GF-D8 (cell line): ENCODE measurements around the gene HNRNPU.
A peak's percentile ranks its signal among the peaks of the same experiment; 100 is the strongest.

Experiments
- DNase-seq: peaks from one replicate; lab custom pipeline; 2025; lab: John Stamatoyannopoulos, UW

HNRNPU gene

GRCh38 chr1:244864253-244865027, at the start of gene HNRNPU:
HNRNPU (minus strand) TSS chr1:244864543; CDS start chr1:244864307, 236 bp downstream.
- DNase-seq = peak; percentile 90

- no peak for DNase-seq
Measured at GRCh38 chr1:244913806-244914205, 49.5 kb upstream of the HNRNPU start.

- no peak for DNase-seq
Measured at GRCh38 chr1:244904119-244904518, 39.8 kb upstream of the HNRNPU start.

- no peak for DNase-seq
Measured at GRCh38 chr1:244901400-244902015, 37.2 kb upstream of the HNRNPU start.

- no peak for DNase-seq
Measured at GRCh38 chr1:244897476-244898254, 33.3 kb upstream of the HNRNPU start.

- DNase-seq = no peak
Measured at GRCh38 chr1:244896550-244896949, 32.2 kb upstream of the HNRNPU start.

- DNase-seq = no peak
Measured at GRCh38 chr1:244893836-244894235, 29.5 kb upstream of the HNRNPU start.

GRCh38 chr1:244887281-244887680, 22.9 kb upstream of the HNRNPU start:
- DNase-seq = no peak

- DNase-seq = no peak
Measured at GRCh38 chr1:244881552-244882280, 17.4 kb upstream of the HNRNPU start.

- no peak for DNase-seq
Measured at GRCh38 chr1:244878681-244879080, 14.3 kb upstream of the HNRNPU start.

- DNase-seq = no peak
Measured at GRCh38 chr1:244876228-244876910, 12.0 kb upstream of the HNRNPU start.

- no peak for DNase-seq
Measured at GRCh38 chr1:244874974-244875579, 10.7 kb upstream of the HNRNPU start.

GRCh38 chr1:244869950-244870349, 5.6 kb upstream of the HNRNPU start:
- no peak for DNase-seq

GRCh38 chr1:244869364-244869827, 5.1 kb upstream of the HNRNPU start:
- DNase-seq = no peak

- no peak for DNase-seq
Measured at GRCh38 chr1:244868484-244869363, 4.4 kb upstream of the HNRNPU start.

GRCh38 chr1:244866355-244866754, 2.0 kb upstream of the HNRNPU start:
- no peak for DNase-seq

- DNase-seq = no peak
Measured at GRCh38 chr1:244865820-244866219, 1.5 kb upstream of the HNRNPU start.

GRCh38 chr1:244865028-244865371, 657 bp upstream of the HNRNPU start:
- no peak for DNase-seq

GRCh38 chr1:244863491-244864252, 671 bp downstream of the HNRNPU start:
- no peak for DNase-seq
